IPS DF 4.7 (cell line): ENCODE data around the gene IFNG-AS1.

Source experiments
- DNase-seq: peaks from one replicate; pipeline ENCODE4 v3.0.0-alpha.2; 2013; ENCODE audit warnings: low spot score; ENCODE audit errors: extremely low read depth

The IFNG-AS1 gene

DNA sequence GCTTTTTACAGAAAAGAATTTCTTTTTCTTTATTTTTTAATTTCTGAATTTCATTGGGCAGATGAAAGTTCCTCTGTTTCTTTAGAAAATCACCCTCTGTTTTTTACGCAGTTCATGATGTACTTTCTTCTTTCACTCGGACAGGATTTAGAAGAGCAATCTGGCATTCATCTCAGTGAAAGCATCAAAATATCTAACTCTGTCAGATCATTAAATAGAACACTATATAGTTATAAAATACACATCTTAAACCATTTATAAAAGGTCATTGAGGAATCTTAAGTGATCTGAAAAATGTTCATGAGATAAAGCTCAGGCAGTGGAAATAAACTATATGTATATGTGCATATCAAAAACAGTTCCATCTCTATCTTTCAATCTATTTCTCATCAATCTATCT is 3.9 kb downstream of the IFNG-AS1 start:
- DNase-seq: no peak

GRCh38 chr12:67994046-67994445 is 4.8 kb downstream of the IFNG-AS1 start:
- no peak for DNase-seq

DNA sequence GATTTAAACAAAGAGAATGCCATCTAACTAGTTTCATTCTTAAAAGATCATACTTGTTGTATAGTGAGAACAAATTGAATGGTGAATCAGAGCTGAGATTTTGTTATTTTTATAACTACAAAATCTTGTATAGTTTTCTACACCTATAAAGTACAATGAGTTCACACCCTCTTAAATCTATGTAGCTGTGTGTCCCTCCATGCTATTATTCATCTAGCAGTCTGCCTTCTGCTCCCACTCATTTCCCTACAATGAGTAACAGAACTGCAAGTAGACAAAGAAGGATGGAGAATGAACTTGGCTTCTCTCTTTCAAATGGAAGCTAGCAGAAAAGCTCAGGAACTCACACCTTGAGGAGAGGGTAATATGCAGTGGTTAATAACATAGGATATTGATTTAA is 7.1 kb downstream of the IFNG-AS1 start:
- no peak for DNase-seq

DNA sequence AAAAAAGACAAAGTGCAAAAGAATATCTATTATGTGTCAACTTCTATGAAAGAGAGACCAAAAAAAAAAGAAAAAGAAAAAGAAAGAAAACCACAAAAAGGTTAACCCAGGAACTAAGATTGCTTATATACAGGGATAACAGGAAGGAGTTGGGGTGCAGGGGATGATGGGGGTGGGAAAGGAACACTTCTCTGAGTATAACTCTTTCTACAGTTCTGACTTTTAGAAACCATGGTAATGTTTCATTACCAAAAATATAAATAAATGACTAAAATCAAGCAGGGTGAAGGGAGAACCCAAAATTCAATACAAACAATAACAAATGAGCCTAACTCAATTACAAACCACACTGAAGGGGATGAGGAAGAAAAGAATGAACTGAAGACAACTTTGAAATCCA is 9.1 kb downstream of the IFNG-AS1 start:
- DNase-seq: no peak

- no peak for DNase-seq
Observed at GRCh38 chr12:67999244-67999643, 10.0 kb downstream of the IFNG-AS1 start.

DNA sequence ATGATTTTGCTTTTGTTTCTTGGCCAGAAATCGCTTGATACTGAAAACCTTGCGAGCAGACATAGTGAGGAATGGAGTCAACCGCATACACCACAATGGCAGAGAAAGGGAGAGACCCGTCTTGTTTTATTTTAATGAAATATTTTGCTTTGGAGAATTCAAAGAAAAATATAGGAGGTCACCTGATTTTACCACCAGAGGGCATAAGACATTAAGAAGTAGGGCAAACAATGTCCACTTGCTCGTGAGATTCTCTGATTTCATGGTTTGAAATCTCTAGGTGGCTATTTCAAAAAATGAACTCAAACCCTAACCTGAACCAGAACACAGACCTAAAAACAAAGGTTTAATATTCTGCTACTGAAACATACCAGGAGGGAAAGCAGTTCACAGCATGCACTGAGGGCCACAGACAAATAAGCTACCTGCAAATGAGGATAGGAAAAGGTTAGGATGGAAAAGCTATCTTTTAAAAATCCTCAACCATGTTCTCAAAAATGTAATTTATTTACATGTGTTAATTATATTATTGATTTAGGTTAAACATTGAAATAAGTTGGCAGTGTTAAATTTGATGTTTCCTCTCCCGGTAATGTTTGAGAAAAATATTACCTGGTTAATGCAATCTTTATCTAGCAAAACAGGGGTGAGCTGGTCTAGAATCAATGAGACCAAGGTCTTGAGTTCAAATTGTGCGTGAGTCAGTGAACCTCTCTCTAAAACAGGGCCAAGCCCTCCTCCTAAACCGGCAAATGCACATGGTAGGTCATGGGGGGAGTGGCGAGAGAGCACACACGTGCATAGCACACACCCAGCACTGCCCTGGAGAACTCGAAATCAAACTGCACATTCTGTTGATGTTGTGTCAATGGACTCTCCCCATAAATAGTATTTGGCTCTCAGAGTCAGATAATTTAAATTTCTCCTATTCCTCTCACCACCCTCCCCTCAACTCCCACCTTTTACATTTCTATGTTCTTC is 12.5 kb downstream of the IFNG-AS1 start:
- DNase-seq: no peak

DNA sequence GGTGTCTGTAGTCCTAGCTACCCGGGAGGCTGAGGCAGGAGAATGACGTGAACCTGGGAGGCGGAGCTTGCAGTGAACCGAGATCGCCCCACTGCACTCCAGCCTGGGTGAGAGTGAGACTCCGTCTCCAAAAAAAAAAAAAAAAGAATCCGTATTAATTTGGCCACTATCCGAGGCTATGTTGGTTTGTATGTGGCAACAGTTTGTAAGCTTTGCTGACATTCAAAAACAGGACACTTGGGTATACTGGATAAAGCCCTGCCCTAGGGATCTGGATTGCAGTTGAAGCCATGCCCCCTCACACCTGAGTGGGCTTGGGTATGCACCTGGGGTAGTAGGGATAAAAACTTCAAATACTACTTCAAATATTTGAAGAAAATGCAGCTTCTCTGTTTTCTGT is 14.5 kb downstream of the IFNG-AS1 start:
- DNase-seq: no peak

- DNase-seq: no peak
Observed at GRCh38 chr12:68007033-68007432, 17.8 kb downstream of the IFNG-AS1 start.

GRCh38 chr12:68007466-68007865 is 18.2 kb downstream of the IFNG-AS1 start:
- no peak for DNase-seq

DNA sequence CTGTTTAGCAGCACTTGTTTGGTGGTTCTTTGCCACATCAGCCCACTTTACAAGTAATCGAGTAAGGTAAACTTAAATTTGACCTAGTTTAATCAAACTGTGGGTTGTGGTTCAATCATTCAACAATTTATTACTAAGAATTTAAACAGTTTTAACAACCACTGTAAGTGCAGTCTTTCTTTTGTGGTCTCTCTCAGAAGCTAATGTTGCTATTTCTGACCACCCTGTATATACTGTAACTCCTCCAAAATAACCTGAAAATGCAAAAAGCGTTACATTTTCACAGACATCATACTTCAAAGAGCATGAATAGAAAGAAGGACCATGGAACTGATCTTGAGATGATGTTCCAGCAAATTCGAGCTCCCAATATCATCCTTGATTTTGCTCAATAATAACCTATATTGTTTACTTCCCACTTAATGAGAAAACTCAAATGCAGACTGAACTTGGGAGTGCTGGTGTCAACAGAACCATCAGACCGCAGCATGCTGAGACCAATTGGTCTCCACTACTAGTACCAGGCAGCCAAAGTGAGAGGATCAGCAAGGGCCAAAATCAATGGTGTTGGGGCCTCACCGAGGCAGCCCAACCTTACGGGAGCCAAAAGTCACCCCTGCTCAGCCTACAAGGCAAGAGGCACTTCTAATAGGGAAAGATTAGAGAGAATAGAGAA is 22.1 kb downstream of the IFNG-AS1 start:
- no peak for DNase-seq

- DNase-seq: no peak
Observed at GRCh38 chr12:68011882-68012207, 22.6 kb downstream of the IFNG-AS1 start.

DNA sequence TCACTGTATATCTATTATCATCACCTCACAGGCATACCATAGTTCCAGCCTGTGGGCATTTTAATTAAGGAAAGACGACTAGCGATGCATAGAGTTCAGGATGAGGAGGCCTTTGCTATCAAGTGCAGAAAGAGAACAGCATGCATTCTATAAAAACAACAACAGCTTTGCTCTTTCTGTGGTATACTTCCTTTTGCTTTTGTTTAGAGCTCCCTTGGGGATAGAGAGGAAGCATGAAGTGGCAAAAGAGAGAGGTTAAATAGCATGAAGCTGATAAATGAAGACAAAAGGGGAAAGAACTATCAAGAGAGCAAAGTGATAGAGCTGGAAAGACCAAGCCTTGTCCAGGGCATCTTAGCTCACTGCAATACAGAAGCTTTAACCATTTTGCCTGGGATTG is 23.5 kb downstream of the IFNG-AS1 start:
- DNase-seq: no peak

GRCh38 chr12:68013181-68013580 is 23.9 kb downstream of the IFNG-AS1 start:
- DNase-seq: no peak

DNA sequence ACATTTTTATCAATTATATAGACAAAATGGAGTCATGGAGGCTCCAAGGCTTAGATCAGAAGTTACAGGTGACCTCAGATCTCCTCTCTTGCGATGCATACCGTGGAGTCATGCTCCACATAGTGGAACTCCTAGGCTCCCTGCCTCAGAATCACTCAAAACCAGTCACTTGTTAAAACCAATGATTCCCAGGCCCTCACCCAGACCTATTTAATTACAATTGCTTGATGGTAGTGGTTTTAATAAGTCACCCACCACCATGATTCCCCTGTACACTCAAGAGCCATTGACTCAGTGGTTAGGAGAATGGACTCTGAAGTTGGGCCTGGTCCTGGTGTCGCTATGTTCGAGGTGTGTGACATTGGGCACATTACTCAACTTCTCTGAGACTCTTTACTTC is 26.9 kb downstream of the IFNG-AS1 start:
- DNase-seq: no peak

- no peak for DNase-seq
Observed at GRCh38 chr12:68018315-68018714, 29.1 kb downstream of the IFNG-AS1 start.

DNA sequence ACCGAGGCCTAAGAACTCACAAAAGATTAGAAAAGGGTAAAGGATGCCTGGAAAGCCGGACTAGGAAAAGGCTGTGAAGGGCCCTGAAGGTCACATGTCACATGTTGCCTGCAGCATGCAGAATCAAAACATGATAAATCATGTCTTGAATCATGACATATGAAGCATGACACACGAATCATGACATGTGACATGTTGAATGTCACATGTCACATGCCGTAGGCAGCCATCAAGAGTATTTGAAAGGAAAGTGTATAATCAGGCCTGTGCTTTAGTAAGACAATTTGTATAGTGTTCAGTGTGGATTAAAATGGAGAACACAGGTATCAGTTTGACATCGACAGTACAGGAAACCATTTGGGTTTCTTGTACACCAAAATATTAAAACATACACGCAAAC is 30.8 kb downstream of the IFNG-AS1 start:
- no peak for DNase-seq

DNA sequence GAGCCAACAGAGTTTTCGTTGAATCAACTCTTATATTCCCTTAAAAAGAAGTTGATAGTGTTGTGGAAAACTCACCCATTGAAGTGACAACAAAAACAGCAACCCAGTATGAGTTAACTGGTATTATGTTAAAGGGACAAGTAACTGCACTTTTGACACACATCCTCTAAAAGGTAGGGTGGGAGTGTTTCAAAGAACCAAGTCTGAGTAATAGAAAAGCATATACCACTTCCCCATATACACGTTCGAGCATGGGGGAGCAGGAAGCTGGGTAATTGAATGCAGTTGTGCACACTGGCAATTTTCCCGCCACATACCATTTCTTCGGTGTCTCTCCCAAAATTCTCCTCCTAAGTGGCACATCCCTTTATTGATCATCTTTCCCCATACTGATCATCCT is 31.5 kb downstream of the IFNG-AS1 start:
- DNase-seq: no peak

DNA sequence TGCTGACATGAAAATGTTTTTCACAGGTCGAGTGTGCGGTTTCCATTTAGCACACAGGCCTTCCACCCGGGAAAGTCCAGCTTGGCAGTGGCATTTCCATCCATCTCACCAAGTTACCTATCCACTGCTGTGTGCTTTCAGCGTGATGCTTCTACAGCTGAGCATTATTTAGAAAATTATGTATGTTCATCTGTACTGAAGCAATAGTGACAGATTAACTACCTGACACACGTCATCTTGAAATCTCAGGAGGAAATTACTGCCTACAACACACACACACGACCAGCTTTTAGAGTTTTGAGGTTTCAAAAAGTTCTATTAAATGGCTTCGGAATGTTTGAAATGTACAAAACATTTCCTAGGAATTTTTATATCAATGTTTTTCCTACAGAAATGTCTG is 39.4 kb downstream of the IFNG-AS1 start:
- DNase-seq: no peak

GRCh38 chr12:68030248-68030647 is 41.0 kb downstream of the IFNG-AS1 start:
- no peak for DNase-seq

GRCh38 chr12:68031174-68031573 is 41.9 kb downstream of the IFNG-AS1 start:
- no peak for DNase-seq

- no peak for DNase-seq
Observed at GRCh38 chr12:68031881-68032739, 42.9 kb downstream of the IFNG-AS1 start.

DNA sequence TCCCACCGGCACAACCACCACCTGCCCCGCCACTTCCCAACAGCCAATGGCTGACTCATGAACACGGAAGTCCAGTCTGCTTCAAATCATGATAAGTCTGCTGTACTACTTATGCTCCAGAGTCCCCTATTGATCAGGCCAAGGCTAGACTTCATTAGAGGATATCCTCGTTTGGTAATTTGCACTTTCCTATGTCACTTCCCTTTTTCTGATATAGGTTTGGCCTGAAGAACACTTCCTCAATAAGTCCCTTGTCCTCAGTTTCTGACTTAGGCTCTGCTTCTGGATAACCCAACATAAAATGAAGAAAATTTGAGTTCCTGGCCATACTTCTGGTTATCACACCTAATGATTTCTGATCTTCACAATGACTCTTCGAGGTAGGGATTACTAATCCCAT is 45.3 kb downstream of the IFNG-AS1 start:
- DNase-seq: no peak
